KMS-11 (cell line): Measurements from ENCODE around the gene DYNLRB1.
A peak's percentile ranks its signal among the peaks of the same experiment; 100 is the strongest.

Source experiments
- H2AFZ ChIP-seq: fragments of 200-600 bp; sonication (generic); 2 replicates; pipeline ENCODE4 v1.6.1; 2016; ENCODE audit warnings: antibody characterized with exemption, mixed run types, low read depth
- H3K27ac ChIP-seq: fragments of 200-600 bp; sonication (generic); 2 replicates; pipeline ENCODE4 v1.6.1; 2016; ENCODE audit warnings: mild to moderate bottlenecking, mixed run types
- H3K27me3 ChIP-seq: fragments of 200-600 bp; sonication (generic); 2 replicates; pipeline ENCODE4 v1.6.1; 2017; ENCODE audit warnings: mild to moderate bottlenecking, low read depth, mixed run types, moderate library complexity; ENCODE audit not compliant: insufficient read depth
- H3K36me3 ChIP-seq: fragments of 200-600 bp; sonication (generic); 2 replicates; pipeline ENCODE4 v1.6.1; 2017; ENCODE audit warnings: mild to moderate bottlenecking, mixed run types; ENCODE audit not compliant: insufficient read depth
- H3K4me1 ChIP-seq: fragments of 200-600 bp; sonication (generic); 2 replicates; pipeline ENCODE4 v1.6.1; 2016; ENCODE audit warnings: mild to moderate bottlenecking, low read depth, mixed run types; ENCODE audit not compliant: poor library complexity, severe bottlenecking
- H3K4me2 ChIP-seq: fragments of 200-600 bp; sonication (generic); 2 replicates; pipeline ENCODE4 v1.7.0; 2016; ENCODE audit warnings: mild to moderate bottlenecking, mixed run types
- H3K4me3 ChIP-seq: fragments of 200-600 bp; sonication (generic); IDR thresholded peaks from 2 replicates; pipeline ENCODE4 v1.6.1; 2017; ENCODE audit warnings: low read depth, low read length, mixed read lengths; ENCODE audit not compliant: insufficient read depth
- H3K79me2 ChIP-seq: fragments of 200-600 bp; sonication (generic); 2 replicates; pipeline ENCODE4 v1.6.1; 2016; ENCODE audit warnings: low read depth, mixed run types; ENCODE audit not compliant: insufficient read depth
- H3K9ac ChIP-seq: fragments of 200-600 bp; sonication (generic); 2 replicates; pipeline ENCODE4 v1.6.1; 2016; ENCODE audit warnings: mild to moderate bottlenecking, mixed run types
- H4K20me1 ChIP-seq: fragments of 200-600 bp; sonication (generic); 2 replicates; pipeline ENCODE4 v1.6.1; 2016; ENCODE audit warnings: mild to moderate bottlenecking, mixed run types; ENCODE audit not compliant: insufficient read depth
- TF ChIP-seq, protein P1 (sequence below): fragments of 200-600 bp; sonication (generic); conservative IDR thresholded peaks from 2 replicates; pipeline ENCODE4 v1.6.1; 2017; ENCODE audit warnings: low read depth, mild to moderate bottlenecking, antibody characterized with exemption, low read length, moderate library complexity, mixed read lengths

The DYNLRB1 gene

DNA sequence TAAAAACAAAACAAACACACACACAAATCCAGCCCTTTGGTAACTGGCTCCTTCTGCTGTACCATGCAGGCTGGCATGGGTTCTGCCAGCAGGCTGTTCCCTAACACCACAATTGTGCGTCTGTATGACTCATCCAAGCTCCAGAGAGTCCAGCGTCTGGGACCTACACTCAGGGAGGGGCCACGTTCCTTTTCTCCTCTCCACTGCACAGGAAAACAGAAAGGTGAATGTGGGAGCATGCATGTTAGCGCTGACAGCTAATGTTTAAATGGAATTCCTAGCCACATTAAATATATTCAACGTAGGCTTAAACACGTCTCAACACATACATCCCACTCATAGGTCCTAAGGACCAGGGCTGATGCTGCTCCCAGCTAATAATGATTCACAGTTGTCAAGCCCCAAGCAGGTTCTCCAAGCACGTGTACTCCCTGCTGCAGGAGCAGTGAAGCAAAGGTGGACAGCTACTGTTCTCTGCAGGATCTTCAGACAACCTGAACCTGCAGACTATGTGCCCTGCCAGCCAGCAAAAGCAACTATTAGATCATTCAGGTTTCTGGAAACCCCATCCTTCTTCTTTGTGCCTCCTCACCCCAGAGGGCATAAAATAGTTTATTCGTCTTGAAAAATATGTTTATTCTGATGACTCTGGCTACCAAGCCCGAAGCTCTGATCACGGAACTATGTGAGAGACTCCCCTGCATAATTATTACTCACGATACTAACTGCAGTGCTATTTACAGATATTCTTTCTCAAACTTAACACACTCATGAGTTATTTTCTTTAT, 63.2 kb downstream of the DYNLRB1 start:
- Histone ChIP-seq H3K4me1 (peaks cover 34% of the 10 kb centered on the region), H3K4me3 (no peak overlapping the region), H3K79me2 (no peaks in the 10 kb centered on the region), H3K4me2 (no peak overlapping the region; the same call in 1 of the 2 replicates), H4K20me1 (no peaks in the 10 kb centered on the region), H2AFZ (no peak overlapping the region), H3K27ac (no peak overlapping the region), H3K36me3 (no peaks in the 10 kb centered on the region), H3K27me3 (no peaks in the 10 kb centered on the region), H3K9ac (no peak overlapping the region)
- TF ChIP-seq, protein P1, sequence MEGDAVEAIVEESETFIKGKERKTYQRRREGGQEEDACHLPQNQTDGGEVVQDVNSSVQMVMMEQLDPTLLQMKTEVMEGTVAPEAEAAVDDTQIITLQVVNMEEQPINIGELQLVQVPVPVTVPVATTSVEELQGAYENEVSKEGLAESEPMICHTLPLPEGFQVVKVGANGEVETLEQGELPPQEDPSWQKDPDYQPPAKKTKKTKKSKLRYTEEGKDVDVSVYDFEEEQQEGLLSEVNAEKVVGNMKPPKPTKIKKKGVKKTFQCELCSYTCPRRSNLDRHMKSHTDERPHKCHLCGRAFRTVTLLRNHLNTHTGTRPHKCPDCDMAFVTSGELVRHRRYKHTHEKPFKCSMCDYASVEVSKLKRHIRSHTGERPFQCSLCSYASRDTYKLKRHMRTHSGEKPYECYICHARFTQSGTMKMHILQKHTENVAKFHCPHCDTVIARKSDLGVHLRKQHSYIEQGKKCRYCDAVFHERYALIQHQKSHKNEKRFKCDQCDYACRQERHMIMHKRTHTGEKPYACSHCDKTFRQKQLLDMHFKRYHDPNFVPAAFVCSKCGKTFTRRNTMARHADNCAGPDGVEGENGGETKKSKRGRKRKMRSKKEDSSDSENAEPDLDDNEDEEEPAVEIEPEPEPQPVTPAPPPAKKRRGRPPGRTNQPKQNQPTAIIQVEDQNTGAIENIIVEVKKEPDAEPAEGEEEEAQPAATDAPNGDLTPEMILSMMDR = no peak

DNA sequence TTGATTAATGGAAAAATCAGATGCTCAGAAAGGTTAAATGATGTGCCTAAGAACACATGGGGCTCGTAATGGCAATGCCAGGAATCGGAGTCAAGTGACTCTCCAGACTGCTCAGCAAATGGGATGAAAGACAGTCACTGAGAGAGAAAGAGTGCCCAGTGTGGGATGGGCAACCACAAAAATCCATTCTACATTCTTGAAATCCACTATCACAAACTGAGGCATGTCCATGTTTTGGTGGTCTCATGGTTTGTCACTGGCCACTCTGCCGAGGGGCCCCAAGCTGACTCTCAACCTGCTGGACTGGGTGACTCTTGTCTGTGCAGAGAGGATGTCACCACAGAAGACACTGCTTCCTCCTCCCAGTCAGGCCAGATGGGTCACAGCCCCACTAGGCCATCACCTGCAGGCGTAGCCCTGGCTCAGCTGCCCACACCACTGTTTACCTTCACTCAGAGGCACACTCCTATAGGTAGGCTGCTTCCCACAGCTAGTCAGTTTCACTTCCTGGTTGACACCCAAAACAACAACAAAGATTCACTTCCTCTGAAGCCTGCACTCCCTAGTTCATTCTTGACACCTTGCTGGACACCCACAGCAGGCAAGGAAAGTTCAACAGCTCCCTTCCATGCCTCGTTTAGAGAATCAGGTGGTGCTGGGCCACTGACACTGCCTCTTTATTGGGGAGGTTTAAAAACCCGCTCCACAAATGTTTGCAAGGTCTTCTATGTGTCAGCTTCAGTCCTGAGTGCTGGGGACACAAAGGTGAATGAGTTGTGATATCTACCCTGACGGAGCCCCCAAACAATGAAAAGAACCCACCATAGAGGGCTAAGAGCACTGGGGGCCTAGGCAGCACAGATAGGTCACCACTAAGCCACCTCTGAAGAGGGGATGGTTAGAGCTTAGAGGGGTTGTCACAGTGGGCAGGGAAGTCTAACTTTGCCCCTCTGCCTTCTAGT, 64.0 kb downstream of the DYNLRB1 start:
- no peak overlapping the region; the same call in 1 of the 2 replicates for H3K4me2 ChIP-seq
- no peaks in the 10 kb centered on the region for H3K79me2 ChIP-seq
- H3K27me3 ChIP-seq = no peaks in the 10 kb centered on the region
- peaks cover 34% of the 10 kb centered on the region for H3K4me1 ChIP-seq
- no peak overlapping the region for H3K27ac ChIP-seq
- H3K9ac ChIP-seq = no peak overlapping the region
- TF ChIP-seq, protein P1 = no peak
- no peak overlapping the region for H2AFZ ChIP-seq
- no peaks in the 10 kb centered on the region for H4K20me1 ChIP-seq
- H3K4me3 ChIP-seq = no peak overlapping the region
- H3K36me3 ChIP-seq = no peaks in the 10 kb centered on the region

DNA sequence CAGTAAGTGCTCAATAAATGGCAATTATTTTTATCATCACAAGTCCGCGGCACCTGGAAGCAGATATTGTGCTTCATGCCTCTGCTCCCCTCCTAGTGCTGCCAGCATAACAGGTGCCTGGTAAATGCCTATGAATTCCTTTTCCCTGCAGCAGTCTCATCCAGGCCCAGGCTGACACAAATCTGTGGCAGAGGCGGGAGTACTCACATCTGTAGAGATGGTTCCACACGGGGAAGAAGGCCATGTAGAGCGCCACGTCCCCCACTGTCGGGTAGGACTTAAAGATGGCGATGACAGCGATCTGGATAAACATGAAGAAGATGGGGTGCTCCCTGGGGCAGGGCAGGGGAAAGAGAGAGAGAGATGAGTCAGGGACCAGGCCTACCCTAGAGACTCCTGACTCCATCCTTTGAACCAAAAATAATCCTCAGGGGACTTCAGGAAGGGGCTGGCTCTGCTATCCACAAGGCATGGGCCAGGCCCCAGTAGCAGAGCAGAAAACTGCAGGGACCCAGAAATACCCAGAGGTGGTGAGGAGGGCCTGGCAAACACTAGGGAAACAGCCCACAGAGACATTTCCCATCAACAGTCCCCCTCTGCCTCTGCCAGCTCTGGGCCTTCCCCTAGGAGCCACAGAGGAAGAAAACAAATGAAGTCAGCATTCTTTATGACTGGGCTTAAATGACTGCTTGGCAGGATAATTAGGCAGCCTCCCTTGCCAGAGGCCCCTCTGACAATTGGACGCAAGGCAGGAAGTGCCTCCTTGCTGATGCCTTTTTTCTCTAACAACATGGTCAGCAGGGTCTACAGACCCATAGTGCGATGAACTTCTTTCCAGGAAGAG, 65.3 kb downstream of the DYNLRB1 start:
- H3K36me3 ChIP-seq = no peaks in the 10 kb centered on the region
- no peak overlapping the region for H3K9ac ChIP-seq
- no peak overlapping the region for H2AFZ ChIP-seq
- H4K20me1 ChIP-seq = no peaks in the 10 kb centered on the region
- H3K4me2 ChIP-seq = peak overlapping the region; percentile 1; the same call in 1 of the 2 replicates
- H3K27ac ChIP-seq = peak overlapping the region; percentile 2; the same call in 1 of the 2 replicates
- no peak overlapping the region for H3K4me3 ChIP-seq
- H3K4me1 ChIP-seq = peaks cover 34% of the 10 kb centered on the region
- no peaks in the 10 kb centered on the region for H3K27me3 ChIP-seq
- H3K79me2 ChIP-seq = no peaks in the 10 kb centered on the region
- TF ChIP-seq, protein P1 = no peak

DNA sequence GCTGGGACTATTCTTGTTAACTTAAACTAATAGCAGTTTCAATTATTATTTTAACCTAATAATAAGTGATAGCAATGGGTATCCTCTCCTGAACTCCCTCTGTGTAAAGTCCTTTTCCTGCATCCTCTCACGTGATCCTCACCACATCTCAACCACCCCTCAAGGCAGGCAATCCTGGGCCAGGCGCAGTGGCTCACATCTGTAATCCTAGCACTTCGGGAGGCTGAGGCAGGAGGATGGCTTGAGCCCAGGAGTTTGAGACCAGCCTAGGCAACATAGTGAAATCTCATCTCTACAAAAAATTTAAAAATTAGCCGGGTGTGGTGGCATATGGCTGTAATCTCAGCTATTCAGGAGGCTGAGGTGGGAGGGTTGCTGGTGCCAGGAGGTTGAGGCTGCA, 66.0 kb downstream of the DYNLRB1 start:
- Histone ChIP-seq H3K4me2 (peak overlapping the region; percentile 1; the same call in 1 of the 2 replicates), H2AFZ (no peak overlapping the region), H4K20me1 (no peaks in the 10 kb centered on the region), H3K27me3 (no peaks in the 10 kb centered on the region), H3K36me3 (no peaks in the 10 kb centered on the region), H3K9ac (no peak overlapping the region), H3K4me1 (peaks cover 34% of the 10 kb centered on the region), H3K27ac (peak overlapping the region; percentile 2; the same call in 1 of the 2 replicates), H3K79me2 (no peaks in the 10 kb centered on the region), H3K4me3 (no peak overlapping the region)
- TF ChIP-seq, protein P1 = no peak
